HL-60 (cell line): ENCODE results near the gene OPHN1.

Experiments
- DNase-seq, 2 experiments: peaks; one replicate each; pipeline ENCODE4 v3.0.0-alpha.2; 2010 to 2020; ENCODE audit warnings: low read depth in 1 of 2, low spot score in 1 of 2
- H3K27ac ChIP-seq: fragments of 250-450 bp; sonication (Bioruptor Pico); replicated peaks from 2 replicates; pipeline ENCODE4 v1.5.1; 2020; ENCODE audit warnings: mild to moderate bottlenecking, moderate library complexity
- H3K27me3 ChIP-seq: fragments of 250-450 bp; sonication (Bioruptor Pico); 2 replicates; pipeline ENCODE4 v1.5.1; 2021; ENCODE audit warnings: mild to moderate bottlenecking, moderate library complexity; ENCODE audit not compliant: insufficient read depth, poor library complexity, severe bottlenecking
- H3K4me3 ChIP-seq: replicated peaks from 2 replicates; pipeline ENCODE4 v1.5.1; 2011; ENCODE audit warnings: mild to moderate bottlenecking, control low read depth, low read length; ENCODE audit not compliant: insufficient read depth
- CTCF ChIP-seq: IDR thresholded peaks from one replicate; pipeline ENCODE4 v1.5.1; 2011; ENCODE audit warnings: low read length, control low read depth, inconsistent platforms; ENCODE audit not compliant: insufficient read depth
- GABPA ChIP-seq: IDR thresholded peaks from 2 replicates; pipeline ENCODE4 v1.6.1; 2012; ENCODE audit warnings: low read depth
- POLR2AphosphoS5 ChIP-seq: IDR thresholded peaks from 2 replicates; pipeline ENCODE4 v1.6.1; 2012; ENCODE audit warnings: low read depth
- REST ChIP-seq: IDR thresholded peaks from 2 replicates; pipeline ENCODE4 v1.6.1; 2012; ENCODE audit warnings: low read depth; ENCODE audit not compliant: insufficient replicate concordance
- SPI1 ChIP-seq: IDR thresholded peaks from 2 replicates; pipeline ENCODE4 v1.6.1; 2012; ENCODE audit warnings: low read depth, mild to moderate bottlenecking, borderline replicate concordance

The OPHN1 gene

GRCh38 chrX:68375803-68376202 lies 57.5 kb downstream of the OPHN1 start:
- TF ChIP-seq POLR2AphosphoS5: no peak
- no peak for TF ChIP-seq GABPA
- TF ChIP-seq REST: no peak
- no peak for TF ChIP-seq CTCF
- TF ChIP-seq SPI1: no peak
- no peak overlapping the region for H3K27ac ChIP-seq

GRCh38 chrX:68372665-68373064 lies 60.6 kb downstream of the OPHN1 start:
- Histone ChIP-seq H3K4me3 (no peak overlapping the region), H3K27ac (peak overlapping the region; percentile 64), H3K27me3 (no peaks in the 10 kb centered on the region)
- TF ChIP-seq POLR2AphosphoS5: no peak
- no peak for TF ChIP-seq CTCF
- no peak for TF ChIP-seq GABPA
- TF ChIP-seq SPI1: no peak
- TF ChIP-seq REST: no peak
- no peak for DNase-seq

More at GRCh38 chrX:68375803-68376202, 57.5 kb downstream of the OPHN1 start:
- Histone ChIP-seq H3K4me3 (no peak overlapping the region), H3K27me3 (no peaks in the 10 kb centered on the region)
- DNase-seq: no peak

- Histone ChIP-seq H3K27ac (no peak overlapping the region), H3K4me3 (no peak overlapping the region), H3K27me3 (no peaks in the 10 kb centered on the region)
- TF ChIP-seq POLR2AphosphoS5 (no peak), GABPA (no peak), REST (no peak), CTCF (no peak), SPI1 (no peak)
- DNase-seq: no peak
Observed at GRCh38 chrX:68369559-68369958, 63.7 kb downstream of the OPHN1 start.
